Fibroblast of villous mesenchyme (primary cell): ENCODE results near the gene HAUS2. TPM values are rescaled to one million over a fixed set of nuclear protein-coding genes. Genes with fewer than 3 reads are reported as not detected.

ENCODE experiments used
- DNase-seq: peaks from one replicate; pipeline ENCODE4 v3.0.0-alpha.2; 2010; ENCODE audit warnings: low read depth
- H3K4me3 ChIP-seq: 2 replicates; pipeline ENCODE4 v1.5.1; 2011; ENCODE audit warnings: low read depth, mild to moderate bottlenecking, low read length
- CTCF ChIP-seq: IDR thresholded peaks from 2 replicates; pipeline ENCODE4 v1.5.1; 2012; ENCODE audit warnings: low read depth, mild to moderate bottlenecking, low read length; ENCODE audit not compliant: insufficient read depth
- total RNA-seq: library from RNA; depleted of rRNA; stranded (reverse); fragments of >200 nt; gene quantifications from 2 replicates; pipeline ENCODE4 v1.2.3, GENCODE V29; 2012

Gene HAUS2
- total RNA-seq, 1 donor, result 25.9 TPM

- no peak for DNase-seq
- no peak overlapping the region for H3K4me3 ChIP-seq
- TF ChIP-seq CTCF, result no peak
Observed at GRCh38 chr15:42582569-42583375, 34.1 kb downstream of the HAUS2 start.

- no peak overlapping the region for H3K4me3 ChIP-seq
- no peak for TF ChIP-seq CTCF
- DNase-seq, result no peak
Observed at GRCh38 chr15:42584031-42584765, 35.6 kb downstream of the HAUS2 start.

- TF ChIP-seq CTCF, result no peak
- no peak overlapping the region for H3K4me3 ChIP-seq
- DNase-seq, result no peak
Observed at GRCh38 chr15:42590619-42591237, 42.1 kb downstream of the HAUS2 start.

GRCh38 chr15:42591238-42591934, 42.7 kb downstream of the HAUS2 start:
- H3K4me3 ChIP-seq, result no peak overlapping the region
- peak; percentile 34 for DNase-seq
- peak; percentile 37 for TF ChIP-seq CTCF

- no peak for TF ChIP-seq CTCF
- no peak for DNase-seq
- H3K4me3 ChIP-seq, result no peak overlapping the region
Observed at GRCh38 chr15:42592716-42593115, 44.1 kb downstream of the HAUS2 start.

GRCh38 chr15:42593143-42593542, 44.5 kb downstream of the HAUS2 start:
- DNase-seq, result peak; percentile 39
- TF ChIP-seq CTCF, result no peak
- no peak overlapping the region for H3K4me3 ChIP-seq
